NCI-H226 (cell line): ENCODE data around the gene NXPH1.

Experiments
- DNase-seq: peaks from one replicate; pipeline ENCODE4 v3.0.0-alpha.2; 2015

Gene NXPH1

DNA sequence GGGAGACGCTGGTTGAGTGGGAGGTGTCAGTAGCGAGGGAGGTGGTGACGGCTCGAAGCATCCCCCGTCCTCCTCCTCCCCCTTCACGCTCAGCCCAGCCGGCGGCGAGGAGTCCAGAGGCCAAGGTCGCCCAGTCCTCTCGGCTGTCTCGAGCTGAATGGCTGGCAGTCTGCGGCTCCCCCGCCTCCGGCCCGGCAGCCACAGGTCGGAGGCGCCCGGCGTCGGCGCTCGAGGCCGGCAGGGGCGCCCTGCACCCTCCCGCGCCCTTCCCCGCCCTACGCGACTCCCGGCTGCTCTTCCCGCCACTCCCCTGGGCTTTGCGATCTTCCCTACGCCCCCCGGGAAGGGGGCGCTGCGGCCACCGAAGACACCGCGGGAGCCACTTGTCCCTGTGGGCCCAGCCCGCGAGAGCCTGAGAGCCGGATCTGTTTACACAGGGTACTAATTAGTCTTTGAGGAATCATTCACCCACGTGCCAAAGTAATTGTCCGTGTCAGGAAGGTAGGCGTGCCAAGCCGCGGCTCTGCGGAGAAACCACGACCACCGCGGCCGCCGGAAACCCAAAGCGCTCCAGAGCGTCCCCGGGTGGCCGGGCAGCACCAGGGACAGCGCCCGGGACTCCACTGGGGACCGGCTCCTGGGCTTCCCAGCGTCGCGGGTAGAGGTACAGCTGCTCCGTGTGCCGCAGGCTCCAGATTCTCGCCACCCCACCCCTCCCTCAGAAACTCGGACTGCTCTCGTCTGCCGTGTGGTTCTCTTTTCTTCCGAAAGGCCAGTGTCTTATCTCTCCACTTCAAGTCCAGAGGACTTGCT lies at the start of gene NXPH1:
Gene NXPH1, plus strand, starts transcription at position 133 of the 813 bp plus-strand sequence.
- no peak for DNase-seq

DNA sequence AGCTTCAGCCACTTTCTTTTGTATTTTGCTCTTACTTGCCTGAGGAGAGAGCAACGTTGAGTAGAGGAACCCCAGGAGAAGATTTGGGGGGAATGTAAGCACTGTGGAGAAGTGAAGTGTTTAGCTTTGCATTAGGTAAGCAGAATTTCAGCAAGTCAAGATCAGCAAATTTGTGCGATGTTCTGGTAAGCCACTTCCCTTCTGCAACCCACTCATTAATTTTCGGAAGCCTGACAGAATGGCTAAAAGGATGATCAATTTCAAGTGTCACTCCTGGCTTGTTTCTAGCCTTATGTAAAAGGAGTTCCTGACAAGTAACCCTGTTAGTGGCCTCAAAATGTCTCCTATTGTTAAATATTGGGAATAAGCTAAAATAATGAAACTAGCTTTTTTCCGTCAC lies 48.5 kb upstream of the NXPH1 start:
- DNase-seq, result no peak

DNA sequence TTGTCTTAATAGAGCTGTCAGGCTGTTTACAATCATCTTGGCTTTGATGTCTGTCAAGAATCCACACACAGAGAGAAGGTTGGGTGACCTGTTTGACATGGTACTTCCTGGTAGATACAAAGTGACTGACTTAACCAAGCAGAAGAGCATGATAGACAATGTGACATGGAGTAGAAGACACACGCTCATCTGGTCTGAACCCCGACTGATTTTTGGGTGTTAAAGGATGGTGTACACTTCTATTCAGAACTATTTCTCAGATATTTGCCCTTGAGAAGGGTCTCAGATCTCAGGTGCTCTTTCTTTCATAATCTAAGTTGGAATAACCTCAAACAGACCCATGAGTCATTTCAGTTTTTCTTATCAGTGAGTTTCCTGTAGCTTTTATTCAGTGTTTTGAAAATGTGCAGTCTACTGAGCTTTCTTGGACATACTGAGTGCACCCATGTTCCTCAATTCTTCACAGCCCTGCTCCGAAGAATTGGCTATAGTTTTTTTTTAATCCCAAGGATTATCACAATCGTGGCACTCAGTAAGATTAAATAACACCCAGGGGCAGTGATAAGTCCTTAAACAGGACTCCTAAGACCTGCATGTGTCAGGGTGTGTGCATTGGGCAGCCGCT lies 46.4 kb upstream of the NXPH1 start:
- DNase-seq, result no peak

DNA sequence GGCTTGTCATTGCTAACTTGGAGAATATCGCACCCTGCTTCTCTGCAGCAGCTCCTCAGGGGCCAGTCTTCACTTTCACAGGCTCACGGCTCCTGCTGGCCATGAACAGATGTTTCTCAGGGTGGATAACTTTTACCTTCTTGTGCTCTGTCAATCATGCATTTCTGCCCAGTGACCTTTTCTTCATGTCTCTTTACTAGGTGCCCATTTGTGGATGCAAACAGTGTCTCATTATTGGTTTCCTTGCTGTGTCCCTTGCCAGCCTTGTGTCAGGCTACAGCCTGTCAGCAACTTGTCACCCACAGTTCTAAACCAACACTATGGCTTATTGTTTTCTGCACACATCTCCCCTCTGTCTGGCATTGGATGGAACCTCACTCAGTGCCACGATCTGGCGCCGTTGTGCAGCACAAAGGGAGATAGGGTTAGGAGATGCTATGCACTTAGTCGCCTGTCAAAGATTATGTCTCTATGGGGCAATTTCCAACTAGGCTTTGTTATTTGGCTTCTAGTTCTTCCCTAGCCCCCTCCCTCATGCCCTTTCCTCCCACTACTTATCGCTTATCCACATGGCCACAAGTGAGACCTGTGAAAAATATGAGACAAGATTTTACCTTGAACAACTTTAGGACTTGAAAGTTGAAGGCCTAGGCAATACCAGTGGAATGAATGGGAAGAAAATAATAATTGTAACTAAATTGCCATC lies 45.7 kb upstream of the NXPH1 start:
- no peak for DNase-seq

DNA sequence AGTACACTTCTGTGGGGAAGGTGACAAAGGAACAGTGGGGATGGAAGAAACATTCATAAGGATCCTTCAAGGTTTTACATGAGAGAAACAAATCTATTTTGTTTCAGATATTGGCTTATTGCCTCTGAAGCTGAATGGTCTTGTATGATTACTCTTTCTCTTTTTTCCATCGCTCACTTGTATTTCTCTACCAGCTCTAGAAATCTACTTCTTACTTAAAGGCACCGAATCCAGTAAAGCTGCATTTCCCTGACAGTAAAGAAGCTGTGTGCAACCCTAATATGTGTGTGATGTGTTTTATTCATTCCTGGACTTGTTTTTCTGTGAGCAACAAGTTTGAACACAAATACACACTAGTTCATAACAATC lies 45.2 kb upstream of the NXPH1 start:
- no peak for DNase-seq

DNA sequence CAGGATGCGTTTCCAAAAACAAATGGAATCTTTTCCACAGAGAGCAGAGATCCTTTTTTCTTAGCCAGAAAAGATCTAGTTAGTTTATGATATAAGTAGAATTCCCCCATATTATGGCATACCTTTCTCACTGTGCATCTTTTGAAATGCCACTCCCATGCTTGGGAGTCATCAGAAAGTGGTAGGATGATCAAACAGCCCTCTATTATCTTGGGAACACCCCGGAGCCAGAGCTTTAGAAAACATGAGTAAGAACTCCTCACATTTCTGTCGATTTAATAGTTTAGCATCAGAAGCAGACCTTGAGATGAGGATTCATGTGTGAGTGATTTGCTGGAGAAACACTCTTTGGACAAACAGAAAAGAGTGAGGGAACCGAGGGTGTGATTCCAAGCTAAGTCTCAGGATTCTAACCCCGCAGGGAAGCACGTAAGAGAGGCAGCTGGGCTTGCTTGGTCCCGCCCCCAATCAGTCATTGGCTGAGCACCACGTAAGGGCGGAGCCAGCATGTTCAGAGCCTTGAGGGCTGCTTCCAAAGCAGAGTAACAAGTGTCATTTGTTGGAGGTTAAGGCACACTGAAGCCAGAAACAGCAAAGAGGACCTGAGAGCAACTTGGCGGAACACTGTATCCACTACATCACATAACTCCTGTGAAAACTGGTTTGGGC lies 43.7 kb upstream of the NXPH1 start:
- no peak for DNase-seq

DNA sequence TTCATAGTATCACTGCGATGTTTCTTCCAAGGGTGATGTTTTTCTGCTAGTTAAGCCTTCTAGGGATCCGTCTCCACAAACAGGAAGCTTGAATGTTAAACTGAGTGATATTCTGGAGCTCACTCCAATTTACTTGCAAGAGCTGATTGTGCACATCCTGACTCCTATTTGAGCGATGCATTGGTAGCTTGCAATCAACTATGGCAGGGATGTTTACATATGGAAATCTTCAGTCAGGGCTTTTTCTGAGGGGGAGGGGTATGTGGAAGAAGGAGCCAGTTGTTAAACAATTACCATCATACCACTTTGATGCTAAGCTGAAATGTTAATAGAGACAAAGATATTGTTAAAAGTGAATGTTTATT lies 43.2 kb upstream of the NXPH1 start:
- DNase-seq, result no peak

DNA sequence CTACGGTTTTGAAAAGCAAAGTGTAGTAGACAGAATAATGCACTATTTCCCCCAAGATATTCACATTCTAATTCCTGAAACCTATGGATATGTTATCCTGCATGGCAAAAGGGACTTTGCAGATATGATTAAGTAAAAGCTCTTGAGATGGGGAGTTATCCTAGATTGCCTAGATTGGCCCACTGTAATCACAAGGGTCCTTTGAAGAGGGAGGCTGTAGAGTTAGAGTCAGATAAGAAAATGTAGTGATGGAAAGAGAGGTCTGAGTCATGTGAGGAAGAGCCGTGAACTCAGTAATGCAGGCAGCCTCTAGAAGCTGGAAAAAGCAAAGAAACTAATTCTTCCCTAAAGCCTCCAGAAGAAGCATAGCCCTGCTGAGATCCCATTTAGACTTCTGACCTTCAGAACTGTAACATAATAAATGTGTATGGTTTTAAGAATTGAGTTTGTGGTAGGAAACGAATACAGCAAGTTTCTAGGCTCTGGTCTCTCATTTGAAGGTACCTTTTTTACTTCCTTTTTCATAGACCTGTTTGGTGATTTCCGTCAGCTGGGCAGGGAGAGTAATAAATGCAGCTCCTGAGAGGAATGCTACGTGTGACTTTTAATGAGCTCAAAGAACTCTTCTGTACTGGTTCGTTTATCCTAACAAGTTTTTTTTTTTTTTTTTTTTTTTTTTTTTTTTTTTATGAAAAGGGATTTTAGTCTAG lies 41.9 kb upstream of the NXPH1 start:
- no peak for DNase-seq

DNA sequence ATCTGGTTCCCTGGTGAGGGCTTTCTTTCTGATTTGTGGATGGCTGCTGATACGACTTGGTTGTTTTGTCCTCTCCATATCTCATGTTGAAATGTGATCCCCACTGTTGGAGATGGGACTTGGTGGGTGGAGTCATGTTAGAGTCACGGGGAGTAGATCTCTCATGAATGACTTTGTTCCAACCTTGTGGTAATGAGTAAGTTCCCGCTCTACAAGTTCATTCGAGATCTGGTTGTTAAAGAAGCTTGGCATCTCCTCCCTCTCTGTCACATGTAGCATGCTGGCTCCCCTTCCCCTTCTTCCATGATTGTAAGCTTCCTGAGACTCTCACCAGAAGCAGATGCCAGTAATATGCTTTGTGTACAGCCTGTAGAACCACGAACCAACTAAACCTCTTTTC lies 37.1 kb upstream of the NXPH1 start:
- DNase-seq, result no peak

DNA sequence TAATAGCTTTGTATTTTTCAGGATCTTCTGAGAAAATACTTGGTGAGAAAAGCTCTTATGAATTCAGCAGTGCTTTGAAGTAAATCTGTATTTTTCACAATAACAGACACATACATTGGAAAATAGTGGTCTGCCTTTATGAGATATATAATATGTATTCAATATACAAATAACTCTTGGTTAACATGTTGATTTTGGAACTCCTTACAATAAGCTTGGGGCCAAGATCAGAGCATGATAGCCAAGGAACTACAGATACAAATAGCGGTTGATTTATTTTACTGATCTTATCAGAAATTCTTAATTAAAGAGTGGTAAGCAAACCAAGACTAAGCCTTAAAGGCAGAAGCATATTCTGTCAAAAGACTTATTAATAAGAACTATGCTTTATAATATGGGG lies 24.5 kb upstream of the NXPH1 start:
- DNase-seq, result no peak

DNA sequence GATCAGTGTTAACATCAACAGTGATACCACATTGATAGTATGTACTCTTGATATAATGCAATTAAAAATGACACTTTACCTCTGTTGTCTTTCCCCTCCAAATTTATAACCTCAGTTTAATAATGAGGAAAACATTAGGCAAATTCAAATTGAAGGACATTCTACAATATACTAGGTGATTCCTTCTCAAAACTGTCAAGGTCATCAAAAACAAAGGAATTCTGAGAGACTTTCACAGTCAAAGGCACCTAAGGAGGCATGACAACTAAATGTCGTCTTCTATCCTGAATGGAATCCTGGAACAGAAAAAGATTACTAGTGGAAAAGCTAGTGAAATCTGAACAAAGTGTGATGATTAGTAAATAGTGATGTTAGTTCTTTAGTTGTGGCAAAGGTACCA lies 22.3 kb upstream of the NXPH1 start:
- no peak for DNase-seq

DNA sequence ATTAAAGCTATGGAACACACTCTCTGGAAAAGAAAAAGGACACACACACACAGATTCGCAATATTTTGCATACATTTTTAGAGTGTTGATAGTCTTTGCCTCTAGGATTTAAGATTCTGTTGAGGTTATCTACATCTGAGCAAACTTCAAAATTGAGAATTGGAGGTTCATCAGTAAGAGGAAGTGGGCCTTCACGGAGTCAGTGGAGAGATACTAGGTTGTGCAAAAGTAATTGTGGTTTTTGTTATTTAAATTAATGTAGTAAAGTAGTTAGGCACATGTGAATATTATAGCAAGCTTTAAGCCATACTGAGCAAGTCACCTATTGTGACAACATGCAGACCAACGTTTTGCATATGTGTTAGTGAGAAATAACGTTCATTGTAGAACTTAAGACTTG lies 19.8 kb upstream of the NXPH1 start:
- no peak for DNase-seq

DNA sequence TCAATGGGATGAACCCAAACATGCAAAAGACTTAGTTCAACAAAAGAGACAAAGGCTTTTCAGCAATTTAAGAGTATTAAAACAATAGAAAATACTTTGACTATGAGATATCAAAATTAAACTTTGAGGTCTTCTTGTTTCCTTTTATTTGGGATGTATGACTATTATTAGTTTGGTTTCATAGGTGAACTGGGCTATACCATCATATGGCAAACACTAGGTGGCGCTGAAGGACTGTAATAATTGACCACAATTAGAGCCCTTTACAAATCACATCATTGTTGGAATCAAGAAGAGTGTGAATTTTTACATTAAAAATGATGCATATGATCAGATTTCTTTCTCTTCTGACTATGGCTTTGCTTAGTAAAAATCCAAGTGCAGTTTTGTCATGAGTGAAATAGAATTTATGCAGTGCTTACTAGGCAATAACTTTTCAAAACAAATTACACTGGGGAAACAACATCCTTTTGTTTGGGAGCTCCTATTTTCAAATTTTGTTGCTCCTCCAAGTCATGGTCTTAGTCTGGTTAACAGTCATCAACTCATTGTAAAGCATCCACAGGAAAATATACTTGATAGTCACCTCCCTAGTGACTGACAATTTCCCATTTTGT lies 14.7 kb upstream of the NXPH1 start:
- peak; percentile 44 for DNase-seq

DNA sequence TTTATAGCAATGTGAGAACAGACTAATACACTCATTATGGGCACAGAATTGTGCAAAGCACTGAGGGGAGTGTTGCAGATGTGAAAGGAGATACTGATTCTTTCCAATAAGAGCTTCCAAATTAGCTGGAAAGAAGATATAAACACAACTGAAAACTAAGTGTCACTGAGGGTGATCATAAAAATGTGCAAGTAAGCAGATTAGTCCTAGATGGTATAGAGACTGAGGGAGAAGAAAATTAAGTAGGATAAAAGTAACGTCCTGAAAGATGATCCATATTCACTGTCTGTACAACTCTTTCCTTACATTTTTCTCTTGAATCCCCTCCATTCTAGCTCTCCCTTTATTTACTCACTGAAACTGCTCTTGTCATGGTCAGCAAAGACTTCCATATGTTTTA lies 11.2 kb upstream of the NXPH1 start:
- DNase-seq, result no peak

DNA sequence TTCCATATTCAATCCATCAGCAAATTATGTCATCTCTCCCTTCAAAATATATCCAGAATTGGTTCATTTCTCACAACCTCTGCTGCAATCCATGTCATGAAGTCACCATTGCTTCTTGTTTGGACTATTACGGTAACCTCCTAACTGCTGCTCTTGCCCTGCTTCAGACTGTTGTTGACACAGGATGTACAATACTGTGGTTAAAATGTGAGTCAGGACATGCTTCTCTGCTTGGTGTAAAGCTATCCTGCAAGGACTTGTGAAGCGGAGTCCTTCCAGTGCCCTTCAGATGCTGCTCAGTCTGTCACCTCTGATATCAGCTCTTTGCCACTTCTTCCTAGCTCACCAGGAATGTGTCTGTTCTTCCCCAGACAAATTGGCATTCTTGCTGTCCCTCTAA lies 10.4 kb upstream of the NXPH1 start:
- DNase-seq, result no peak

DNA sequence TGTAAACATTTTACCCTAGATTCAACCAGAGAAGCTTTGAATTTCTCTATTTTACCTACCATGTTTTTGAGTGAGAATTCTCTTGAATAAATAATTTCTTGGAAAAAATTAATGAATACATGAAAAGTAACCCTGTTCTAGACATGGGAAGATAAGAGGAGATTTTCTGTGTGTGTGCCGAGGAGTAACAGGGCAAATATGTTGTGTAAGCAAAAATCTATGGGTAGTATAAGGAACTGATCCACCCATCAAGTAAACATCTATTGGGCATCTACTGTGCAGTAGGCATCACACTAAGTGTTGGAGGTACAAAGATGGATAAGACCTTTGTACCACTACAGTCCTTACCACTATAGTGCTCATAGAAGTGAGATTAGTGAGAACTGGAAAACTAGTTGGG lies 8.2 kb upstream of the NXPH1 start:
- no peak for DNase-seq

DNA sequence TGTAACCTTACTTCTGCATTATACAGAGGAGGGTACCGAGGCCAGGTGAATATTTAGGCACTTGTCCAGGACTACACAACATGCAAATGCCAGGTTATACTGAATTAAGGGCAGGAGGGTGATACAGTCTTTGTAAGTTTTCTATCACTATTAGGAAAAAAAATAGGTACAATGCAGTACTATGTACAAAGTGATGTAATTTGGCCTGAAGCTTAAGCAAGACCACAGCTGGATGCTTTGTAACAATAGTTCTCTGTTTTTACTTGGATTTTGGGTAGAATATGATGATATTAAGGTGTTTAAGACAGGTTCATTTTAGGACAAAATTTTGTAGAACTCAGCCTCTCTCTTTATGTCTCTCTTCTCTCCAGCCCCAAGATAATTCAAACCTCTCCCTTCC lies 2.8 kb upstream of the NXPH1 start:
- no peak for DNase-seq

DNA sequence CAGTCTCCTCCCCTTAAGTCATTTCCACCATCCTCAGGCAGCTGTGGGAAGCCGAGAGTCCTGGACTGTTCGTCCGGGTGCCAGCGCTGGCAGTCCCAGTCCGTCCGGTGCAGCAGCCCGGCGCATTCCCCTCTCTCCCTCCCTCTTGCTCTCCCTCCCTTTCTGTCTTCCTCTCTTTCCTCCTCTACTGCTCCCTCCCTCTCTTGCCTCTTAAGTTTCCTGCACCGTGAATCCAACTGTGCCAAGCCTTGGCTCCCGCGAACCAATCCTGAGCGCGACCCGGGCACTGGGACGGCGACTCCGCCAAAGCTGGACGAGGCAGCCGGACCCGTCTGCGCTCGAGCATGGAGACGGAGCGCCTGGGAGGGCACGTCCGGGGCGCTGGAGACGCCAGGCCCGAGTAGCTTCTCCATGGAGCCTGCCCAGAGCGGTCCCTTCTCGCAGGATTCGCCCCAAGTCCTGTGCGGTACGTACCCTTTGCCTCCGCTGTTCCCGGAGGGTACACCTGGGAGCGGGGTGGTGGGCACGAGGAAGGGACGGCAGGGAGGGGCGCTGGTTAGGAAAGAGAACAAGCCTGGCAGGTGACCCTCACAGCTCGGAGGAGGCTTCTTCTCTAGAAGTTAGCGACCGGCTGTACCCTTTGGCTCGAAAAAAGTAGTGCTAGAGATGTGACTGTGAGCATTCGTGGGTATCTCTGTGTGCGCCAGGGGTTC lies 1.0 kb downstream of the NXPH1 start:
- no peak for DNase-seq

DNA sequence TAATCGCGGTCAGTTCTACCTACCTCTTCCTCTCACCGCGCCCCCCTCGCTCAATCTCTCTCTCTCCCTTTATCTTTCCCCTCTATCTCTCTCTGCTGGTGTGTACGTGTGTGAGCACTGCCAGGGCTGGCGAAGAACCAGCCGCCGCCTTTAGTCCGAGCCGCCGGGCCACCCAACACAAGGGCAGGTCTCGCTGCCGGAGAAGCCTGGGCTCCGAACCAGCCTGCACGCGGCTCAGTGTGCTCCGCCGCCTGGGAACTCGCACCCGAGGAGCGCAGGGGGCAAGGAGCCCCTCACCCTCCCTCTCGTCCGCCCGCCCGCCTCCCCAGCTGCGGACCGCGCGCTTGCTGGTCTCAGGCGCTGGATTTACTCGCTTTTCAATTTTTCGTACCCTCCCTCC lies 1.7 kb downstream of the NXPH1 start:
- DNase-seq, result no peak

DNA sequence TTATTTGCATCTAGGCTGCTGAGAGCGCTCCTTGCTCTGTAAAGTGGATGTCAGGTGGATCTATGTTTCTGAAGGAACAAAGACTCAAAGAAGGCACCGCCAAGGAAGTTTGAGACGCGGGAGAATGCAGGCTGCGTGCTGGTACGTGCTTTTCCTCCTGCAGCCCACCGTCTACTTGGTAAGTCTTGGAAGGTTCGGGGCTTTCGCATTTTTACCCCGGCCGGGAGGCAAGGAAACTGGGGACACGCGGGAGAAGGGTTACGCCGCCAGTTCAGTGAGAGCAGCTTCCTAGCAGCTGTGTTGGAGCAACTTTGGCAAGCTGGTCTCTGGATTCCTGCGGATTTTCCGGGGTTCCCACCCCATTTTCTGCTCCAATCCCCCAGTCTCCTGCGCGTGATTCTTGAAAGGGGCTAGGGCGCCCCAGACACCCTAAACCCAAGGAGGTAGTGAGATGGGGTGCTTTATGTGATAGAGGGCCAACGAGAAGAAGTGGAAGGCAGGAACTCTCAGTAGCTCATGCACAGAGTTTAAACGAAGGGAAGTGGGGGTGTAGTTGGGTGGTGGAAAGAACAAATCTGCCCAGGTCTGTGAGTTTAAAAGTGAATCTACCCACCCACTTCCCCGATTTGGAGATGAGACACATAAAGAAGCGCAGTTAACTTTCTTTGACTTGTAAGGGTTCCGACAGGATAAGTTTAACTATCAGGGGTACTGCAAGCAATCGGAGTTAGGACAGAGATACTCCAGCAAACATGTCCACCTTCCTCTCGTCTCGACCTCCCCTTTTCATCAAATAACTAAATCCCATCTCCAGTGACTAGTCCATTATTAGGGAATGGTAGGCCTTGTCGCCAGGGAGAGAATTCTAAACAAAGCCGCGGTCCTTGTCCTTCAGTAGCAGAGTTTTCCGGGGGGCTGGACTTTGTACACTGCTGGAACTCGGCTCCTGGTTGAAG lies 2.5 kb downstream of the NXPH1 start:
- DNase-seq, result no peak

DNA sequence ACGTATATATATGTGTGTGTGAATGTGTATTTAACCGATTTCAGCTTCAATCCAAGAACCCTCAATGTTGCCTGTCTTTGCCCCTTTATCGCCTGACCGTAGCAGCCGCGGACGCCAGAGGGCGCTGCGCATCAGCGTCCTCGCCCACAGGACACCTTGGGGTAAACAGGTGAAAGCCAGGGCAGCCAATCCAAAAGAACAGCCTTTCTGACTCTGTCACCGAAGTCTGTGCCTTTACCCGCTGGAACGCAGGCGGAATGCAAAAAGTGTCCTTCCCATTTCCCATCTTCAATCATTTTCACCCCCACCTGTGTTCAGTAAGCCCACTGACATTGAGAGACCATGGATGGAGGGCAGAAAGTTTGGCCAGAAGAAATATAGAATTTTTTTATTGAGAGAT lies 3.6 kb downstream of the NXPH1 start:
- peak; percentile 31 for DNase-seq
